HCT116 (cell line): ENCODE measurements around the gene SDCCAG8. TPM values are rescaled to one million over a fixed set of nuclear protein-coding genes. Genes with fewer than 3 reads are reported as not detected.
A peak's percentile ranks its signal among the peaks of the same experiment; 100 is the strongest.

Source experiments
- ATAC-seq: fragments of 200-7000 bp; cut with Tn5 transposase; 2 replicates; pipeline ENCODE4 v1.9.1; 2020; ENCODE audit warnings: mild to moderate bottlenecking, moderate library complexity
- BruUV-seq: library from RNA; stranded (reverse); fragments of 400-500 nt; replicated peaks from 2 replicates; lab custom pipeline; 2021; lab: Mats Ljungman, UMichigan
- CTCF ChIA-PET: fragments of 300-600 bp; sonication (Branson Sonifier 250); formaldehyde crosslinking; loops from one replicate; lab custom pipeline; 2021; ENCODE audit warnings: antibody characterized with exemption; lab: Charles Lee
- POLR2A ChIA-PET: fragments of 300-600, 350-600 bp; sonication (Branson Sonifier 250); formaldehyde crosslinking; loops from one replicate; lab custom pipeline; 2021; ENCODE audit warnings: antibody characterized with exemption; lab: Charles Lee
- RAD21 ChIA-PET, 2 experiments: fragments of 300-600 bp; sonication (Branson Sonifier 250); formaldehyde crosslinking; loops; one replicate each; lab custom pipeline; 2023; ENCODE audit warnings: low total read pairs in 2 of 2; ENCODE audit not compliant: uncharacterized antibody in 2 of 2, unreplicated experiment in 2 of 2, low non-redundant PET in 1 of 2; lab: Charles Lee
- DNase-seq: peaks from one replicate; pipeline ENCODE4 v3.0.0-alpha.2; 2010; ENCODE audit warnings: low read depth, low spot score
- H2AFZ ChIP-seq: fragments of 200-600 bp; shearing (Covaris generic), sonication (generic); 2 replicates; pipeline ENCODE4 v1.6.1; 2017; ENCODE audit warnings: low read depth, mixed run types, mixed read lengths, antibody characterized with exemption, low read length; ENCODE audit not compliant: poor library complexity, severe bottlenecking
- H3K27ac ChIP-seq: 2 replicates; pipeline ENCODE4 v1.5.1; 2012; ENCODE audit warnings: low read depth, low read length
- H3K27me3 ChIP-seq: fragments of 200-600 bp; sonication (generic); 2 replicates; pipeline ENCODE4 v1.6.1; 2016; ENCODE audit warnings: mixed run types, low read length, mixed read lengths; ENCODE audit not compliant: insufficient read depth
- H3K36me3 ChIP-seq, 2 experiments: fragments of 200-500 bp in 1 of 2; fragments of 200-600 bp in 1 of 2; sonication (Bioruptor generic) in 1 of 2; sonication (generic) in 1 of 2; 2 replicates each; pipeline versions ENCODE4 v1.5.1 to v1.6.1; 2014 to 2016; ENCODE audit warnings: low read length in 2 of 2, inconsistent platforms in 1 of 2, mixed read lengths in 1 of 2, mixed run types in 1 of 2; ENCODE audit not compliant: insufficient read depth in 2 of 2, control insufficient read depth in 1 of 2
- H3K4me1 ChIP-seq, 2 experiments: fragments of 200-600 bp in 1 of 2; sonication (generic) in 1 of 2; 2 replicates each; pipeline versions ENCODE4 v1.5.1 to v1.6.1; 2012 to 2017; ENCODE audit warnings: low read length in 2 of 2, inconsistent platforms in 1 of 2, mild to moderate bottlenecking in 1 of 2, mixed read lengths in 1 of 2, mixed run types in 1 of 2, moderate library complexity in 1 of 2; ENCODE audit not compliant: insufficient read depth in 2 of 2, control insufficient read depth in 1 of 2
- H3K4me2 ChIP-seq: fragments of 200-600 bp; sonication (generic); 2 replicates; pipeline ENCODE4 v1.6.1; 2017; ENCODE audit warnings: mixed run types, low read length, mixed read lengths
- H3K4me3 ChIP-seq, 2 experiments: fragments of 200-600 bp in 1 of 2; sonication (generic) in 1 of 2; replicated peaks in 1 of 2; 2 replicates each; pipeline ENCODE4 v1.5.1; 2011 to 2016; ENCODE audit warnings: low read length in 2 of 2, control low read depth in 1 of 2, low read depth in 1 of 2, mild to moderate bottlenecking in 1 of 2, mixed read lengths in 1 of 2, mixed run types in 1 of 2
- H3K79me2 ChIP-seq: fragments of 200-600 bp; sonication (generic); 2 replicates; pipeline ENCODE4 v1.6.1; 2017; ENCODE audit warnings: mild to moderate bottlenecking, mixed run types, low read length, moderate library complexity, mixed read lengths; ENCODE audit not compliant: insufficient read depth
- H3K9ac ChIP-seq: fragments of 200-600 bp; sonication (generic); 2 replicates; pipeline ENCODE4 v1.6.1; 2016; ENCODE audit warnings: low read length, mixed read lengths
- H3K9me2 ChIP-seq: fragments of 200-600 bp; sonication (generic), shearing (Covaris generic); 2 replicates; pipeline ENCODE4 v1.6.1; 2017; ENCODE audit warnings: mixed run types, mild to moderate bottlenecking, moderate library complexity; ENCODE audit not compliant: insufficient read depth
- H3K9me3 ChIP-seq, 2 experiments: fragments of 200-500 bp in 1 of 2; fragments of 200-600 bp in 1 of 2; sonication (Bioruptor generic) in 1 of 2; sonication (generic) in 1 of 2; 2 replicates each; pipeline ENCODE4 v1.6.1; 2014 to 2017; ENCODE audit warnings: low read length in 2 of 2, mixed read lengths in 2 of 2, inconsistent platforms in 1 of 2, low read depth in 1 of 2, mild to moderate bottlenecking in 1 of 2, mixed run types in 1 of 2, moderate library complexity in 1 of 2; ENCODE audit not compliant: control insufficient read depth in 1 of 2, insufficient read depth in 1 of 2
- H4K20me1 ChIP-seq: fragments of 200-600 bp; sonication (generic), shearing (Covaris generic); 2 replicates; pipeline ENCODE4 v1.6.1; 2017; ENCODE audit warnings: mixed run types, mild to moderate bottlenecking, moderate library complexity; ENCODE audit not compliant: insufficient read depth
- ATF3 ChIP-seq: IDR thresholded peaks from 2 replicates; pipeline ENCODE4 v1.6.1; 2012
- CBX3 ChIP-seq: IDR thresholded peaks from 2 replicates; pipeline ENCODE4 v1.6.1; 2012; ENCODE audit warnings: low read depth
- CTCF ChIP-seq, 3 experiments: fragments of 200-600 bp in 1 of 3; sonication (generic) in 1 of 3; IDR thresholded peaks in 2 of 3; conservative IDR thresholded peaks in 1 of 3; 2 replicates each; pipeline ENCODE4 v1.5.1; 2012 to 2017; ENCODE audit warnings: low read depth in 2 of 3, low read length in 2 of 3, antibody characterized with exemption in 1 of 3, borderline replicate concordance in 1 of 3, control low read depth in 1 of 3, mild to moderate bottlenecking in 1 of 3, mixed read lengths in 1 of 3, mixed run types in 1 of 3, moderate library complexity in 1 of 3; ENCODE audit not compliant: insufficient read depth in 1 of 3
- EGR1 ChIP-seq: IDR thresholded peaks from 2 replicates; pipeline ENCODE4 v1.6.1; 2012; ENCODE audit warnings: low read depth
- ELF1 ChIP-seq: IDR thresholded peaks from 2 replicates; pipeline ENCODE4 v1.6.1; 2012; ENCODE audit warnings: low read depth, borderline replicate concordance
- EZH2 ChIP-seq: fragments of 200-600 bp; sonication (generic); IDR thresholded peaks from 2 replicates; pipeline ENCODE4 v1.6.1; 2017; ENCODE audit warnings: antibody characterized with exemption, mixed run types
- EZH2phosphoT487 ChIP-seq: fragments of 200-600 bp; IDR thresholded peaks from 2 replicates; pipeline ENCODE4 v1.6.1; 2018; ENCODE audit warnings: antibody characterized with exemption, borderline replicate concordance
- FOSL1 ChIP-seq: IDR thresholded peaks from 2 replicates; pipeline ENCODE4 v1.6.1; 2012; ENCODE audit warnings: low read depth
- JUND ChIP-seq: IDR thresholded peaks from 2 replicates; pipeline ENCODE4 v1.6.1; 2012
- POLR2A ChIP-seq: IDR thresholded peaks from 2 replicates; pipeline ENCODE4 v1.7.0; 2011; ENCODE audit warnings: borderline replicate concordance; ENCODE audit not compliant: insufficient read depth, insufficient read length; ENCODE audit errors: extremely low read depth
- POLR2AphosphoS5 ChIP-seq: IDR thresholded peaks from 2 replicates; pipeline ENCODE4 v1.6.1; 2011; ENCODE audit warnings: mild to moderate bottlenecking, low read depth, low read length, moderate library complexity
- RAD21 ChIP-seq: IDR thresholded peaks from 2 replicates; pipeline ENCODE4 v1.6.1; 2012; ENCODE audit warnings: low read depth, mild to moderate bottlenecking
- SIN3A ChIP-seq: IDR thresholded peaks from 2 replicates; pipeline ENCODE4 v1.6.1; 2012; ENCODE audit warnings: low read depth
- SP1 ChIP-seq: IDR thresholded peaks from 2 replicates; pipeline ENCODE4 v1.6.1; 2012; ENCODE audit warnings: low read depth
- SRF ChIP-seq: IDR thresholded peaks from 2 replicates; pipeline ENCODE4 v1.6.1; 2012; ENCODE audit warnings: low read depth
- TCF7L2 ChIP-seq: IDR thresholded peaks from 2 replicates; pipeline ENCODE4 v1.7.0; 2011; ENCODE audit warnings: borderline replicate concordance, inconsistent platforms; ENCODE audit not compliant: insufficient read depth, insufficient read length; ENCODE audit errors: extremely low read depth
- YY1 ChIP-seq: IDR thresholded peaks from 2 replicates; pipeline ENCODE4 v1.6.1; 2011; ENCODE audit warnings: low read length, low read depth, moderate library complexity, mild to moderate bottlenecking; ENCODE audit not compliant: insufficient replicate concordance; ENCODE audit errors: extremely low read depth
- ZFX ChIP-seq: fragments of 450-650 bp; IDR thresholded peaks from 2 replicates; pipeline ENCODE4 v1.6.1; 2017
- ZNF274 ChIP-seq: fragments of 200-500 bp; sonication (Bioruptor generic); IDR thresholded peaks from 2 replicates; pipeline ENCODE4 v1.6.1; 2014; ENCODE audit warnings: mild to moderate bottlenecking, low read depth, low read length, inconsistent platforms
- intact Hi-C: fragments of 100-400 bp; cut with micrococcal nuclease; formaldehyde crosslinking; loops from 2 replicates; pipeline ENCODE4 v1.10.0; 2022
- total RNA-seq: library from RNA; stranded (reverse); gene quantifications from one replicate; pipeline ENCODE4 v1.2.1, GENCODE V29; 2021; ENCODE audit not compliant: unreplicated experiment
- TF ChIP-seq, protein P1 (sequence below): IDR thresholded peaks from 2 replicates; pipeline ENCODE4 v1.6.1; 2011; ENCODE audit warnings: mild to moderate bottlenecking, low read length, moderate library complexity; ENCODE audit not compliant: insufficient replicate concordance; ENCODE audit errors: extremely low read depth

SDCCAG8 gene
- total RNA-seq, 1 experiment from 2014 or later = 38.2 TPM

- Histone ChIP-seq H3K4me3 (no peak overlapping the region), H3K9me2 (no peaks in the 10 kb centered on the region), H3K9ac (no peak overlapping the region), H3K79me2 (no peaks in the 10 kb centered on the region), H3K4me2 (no peak overlapping the region), H3K9me3 (no peaks in the 10 kb centered on the region), H3K4me1 (no peaks in the 10 kb centered on the region), H4K20me1 (no peaks in the 10 kb centered on the region), H3K27ac (no peak overlapping the region), H3K27me3 (no peaks in the 10 kb centered on the region), H3K36me3 (no peaks in the 10 kb centered on the region), H2AFZ (no peak overlapping the region)
- RAD21 ChIA-PET = no interaction called here
- intact Hi-C loops = loop anchor here (10.0 kb wide), 1 partner anchor 700 kb away; no protein-coding TSS in a partner anchor
- DNase-seq = no peak
- no peak for ATAC-seq
- POLR2A ChIA-PET = no interaction called here
- TF ChIP-seq SP1 = no peak
- peak in 1 of 3 experiments; percentile 24; a peak in 1 of 6 replicates for TF ChIP-seq CTCF (IDR thresholded peaks at IDR 0.05 in 2 of 3, conservative IDR thresholded peaks at IDR 0.05 in 1 of 3; ENCODE audit: borderline replicate concordance in 1 of 3, insufficient read depth in 1 of 3, low read depth in 2 of 3, low read length in 2 of 3)
- no peak for TF ChIP-seq ATF3
- peak; percentile 29; the same call in 1 of the 2 replicates for TF ChIP-seq RAD21
- no TSS peak for BruUV-seq
- CTCF ChIA-PET = no interaction called here
Observed at GRCh38 chr1:243345205-243345604, 89.4 kb downstream of the SDCCAG8 start.

- H3K79me2 ChIP-seq = no peaks in the 10 kb centered on the region
- H3K9me3 ChIP-seq = no peaks in the 10 kb centered on the region
- H4K20me1 ChIP-seq = no peaks in the 10 kb centered on the region
- H3K9ac ChIP-seq = no peak overlapping the region
- no peak overlapping the region for H2AFZ ChIP-seq
- no peak overlapping the region for H3K4me3 ChIP-seq
- no peak overlapping the region for H3K27ac ChIP-seq
- RAD21 ChIA-PET = no interaction called here
- H3K4me1 ChIP-seq = no peaks in the 10 kb centered on the region
- POLR2A ChIA-PET = no interaction called here
- ATAC-seq (no peak), DNase-seq (no peak)
- no peaks in the 10 kb centered on the region for H3K27me3 ChIP-seq
- intact Hi-C loops = loop anchor here (10.0 kb wide), 1 partner anchor 699 kb away; no protein-coding TSS in a partner anchor
- no TSS peak for BruUV-seq
- no peaks in the 10 kb centered on the region for H3K36me3 ChIP-seq
- H3K4me2 ChIP-seq = no peak overlapping the region
- no peaks in the 10 kb centered on the region for H3K9me2 ChIP-seq
- CTCF ChIA-PET = no interaction called here
- TF ChIP-seq FOSL1 (no peak), ELF1 (no peak), EGR1 (no peak), CBX3 (no peak), SRF (no peak), TCF7L2 (no peak), ZFX (no peak), EZH2 (no peak), POLR2AphosphoS5 (no peak), JUND (no peak), EZH2phosphoT487 (no peak), SIN3A (no peak), YY1 (no peak), POLR2A (no peak), ZNF274 (no peak), RAD21 (no peak)
- TF ChIP-seq, protein P1, sequence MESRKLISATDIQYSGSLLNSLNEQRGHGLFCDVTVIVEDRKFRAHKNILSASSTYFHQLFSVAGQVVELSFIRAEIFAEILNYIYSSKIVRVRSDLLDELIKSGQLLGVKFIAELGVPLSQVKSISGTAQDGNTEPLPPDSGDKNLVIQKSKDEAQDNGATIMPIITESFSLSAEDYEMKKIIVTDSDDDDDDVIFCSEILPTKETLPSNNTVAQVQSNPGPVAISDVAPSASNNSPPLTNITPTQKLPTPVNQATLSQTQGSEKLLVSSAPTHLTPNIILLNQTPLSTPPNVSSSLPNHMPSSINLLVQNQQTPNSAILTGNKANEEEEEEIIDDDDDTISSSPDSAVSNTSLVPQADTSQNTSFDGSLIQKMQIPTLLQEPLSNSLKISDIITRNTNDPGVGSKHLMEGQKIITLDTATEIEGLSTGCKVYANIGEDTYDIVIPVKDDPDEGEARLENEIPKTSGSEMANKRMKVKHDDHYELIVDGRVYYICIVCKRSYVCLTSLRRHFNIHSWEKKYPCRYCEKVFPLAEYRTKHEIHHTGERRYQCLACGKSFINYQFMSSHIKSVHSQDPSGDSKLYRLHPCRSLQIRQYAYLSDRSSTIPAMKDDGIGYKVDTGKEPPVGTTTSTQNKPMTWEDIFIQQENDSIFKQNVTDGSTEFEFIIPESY = no peak
Observed at GRCh38 chr1:243346016-243346415, 90.2 kb downstream of the SDCCAG8 start.
